ENCODE data around the gene ISG20L2.

ISG20L2 gene

GRCh38 chr1:156684227-156684782 is 44.3 kb downstream of the ISG20L2 start:
- DNase-seq, result no peak

GRCh38 chr1:156682166-156682890 is 46.2 kb downstream of the ISG20L2 start:
- no peak for DNase-seq

GRCh38 chr1:156681196-156681960 is 47.2 kb downstream of the ISG20L2 start:
- DNase-seq, result no peak

GRCh38 chr1:156680056-156680455 is 48.5 kb downstream of the ISG20L2 start:
- no peak for DNase-seq

GRCh38 chr1:156677616-156678596 is 50.7 kb downstream of the ISG20L2 start:
- DNase-seq, result no peak

GRCh38 chr1:156676820-156677615 is 51.5 kb downstream of the ISG20L2 start, which contains the start of gene NES:
Gene NES (minus strand): TSS chr1:156677407. CDS start chr1:156677264, 143 bp downstream.
- no peak for DNase-seq

DNA sequence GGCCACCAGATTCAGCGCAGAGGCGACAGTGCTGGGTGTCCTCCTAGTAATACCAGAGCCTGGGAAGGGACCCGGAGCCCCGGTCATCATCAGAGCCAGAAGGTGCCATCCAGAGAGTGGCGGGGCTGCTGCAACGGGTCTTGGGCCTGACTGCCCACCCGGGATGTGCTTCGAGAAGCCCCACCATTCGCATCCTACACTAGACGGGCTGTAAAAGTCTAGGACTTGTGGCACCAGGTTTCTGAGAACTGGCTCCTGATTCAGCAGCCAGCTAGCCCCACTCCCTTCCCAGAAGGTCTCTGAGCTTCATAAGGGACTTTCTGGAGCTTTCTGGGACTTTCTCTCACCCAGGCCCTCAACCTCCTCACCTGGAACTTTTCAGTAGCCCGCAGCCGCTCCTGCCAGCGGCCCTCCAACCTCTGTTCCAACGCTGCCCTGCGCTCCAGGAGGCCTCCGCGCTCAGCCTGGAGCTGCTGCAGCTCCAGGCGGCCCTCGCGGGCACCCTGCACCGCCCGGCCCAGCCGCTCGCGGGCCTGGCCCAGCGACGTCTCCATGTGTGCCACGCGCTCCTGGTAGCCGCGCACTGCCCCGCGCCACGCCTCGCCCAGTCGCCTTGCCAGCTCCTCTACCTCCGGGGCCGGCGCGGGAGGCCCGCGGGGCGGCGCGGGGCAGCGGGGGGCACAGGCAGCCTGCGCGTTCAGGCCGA is 52.3 kb downstream of the ISG20L2 start:
- no peak for DNase-seq

- no peak for DNase-seq
Observed at GRCh38 chr1:156675210-156676113, 53.1 kb downstream of the ISG20L2 start.

DNA sequence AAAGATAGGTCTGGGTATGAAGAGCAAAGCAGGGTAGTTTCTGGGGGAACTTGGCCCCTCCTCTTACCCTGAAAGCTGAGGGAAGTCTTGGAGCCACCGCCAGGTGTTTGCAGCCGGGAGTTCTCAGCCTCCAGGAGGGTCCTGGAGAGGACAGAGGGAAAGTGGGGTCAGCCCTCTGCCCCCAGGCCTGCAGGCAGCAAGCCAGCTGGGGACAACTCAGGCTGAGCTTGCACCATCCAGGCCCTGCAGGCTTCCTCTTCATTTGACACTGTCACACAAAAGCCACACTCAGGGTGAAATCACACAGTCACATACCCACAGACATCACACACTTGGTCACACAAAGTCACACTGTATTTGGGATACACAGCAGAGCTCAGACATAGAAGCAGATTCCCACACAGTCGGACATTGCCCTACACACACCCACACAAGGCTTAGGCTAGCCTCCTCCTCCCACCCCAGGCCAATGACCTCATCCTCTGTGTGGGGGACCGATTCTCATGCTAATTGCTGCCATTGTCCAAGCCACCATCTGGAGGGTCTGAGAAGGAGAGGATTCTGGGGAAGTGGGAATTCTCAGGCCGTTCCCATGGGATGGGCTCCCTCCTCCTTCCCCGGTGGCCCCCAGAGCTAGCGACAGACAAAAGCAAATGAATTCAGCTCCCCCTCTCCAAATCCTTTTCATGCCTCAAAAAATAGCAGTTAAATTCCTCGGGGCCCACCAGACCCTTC is 55.0 kb downstream of the ISG20L2 start:
- no peak for DNase-seq
